Stimulated activated CD8-positive, alpha-beta memory T cell treated with anti-CD3 and anti-CD28 coated beads, Interleukin-12 subunit alpha, Interleukin-12 subunit beta, amount 100 ng/mL, for 24 hours (primary cell): ENCODE data around the gene NUCB1.
A peak's percentile ranks its signal among the peaks of the same experiment; 100 is the strongest.
"Not testable (repeated sequence)": the region's sequence is repeated elsewhere in the genome, so short reads cannot be mapped to it uniquely, and the experiment has no call there.

Experiments
- DNase-seq: peaks from one replicate; pipeline ENCODE4 v3.0.0-alpha.2; 2020; ENCODE audit errors: extremely low read depth

Gene NUCB1

DNA sequence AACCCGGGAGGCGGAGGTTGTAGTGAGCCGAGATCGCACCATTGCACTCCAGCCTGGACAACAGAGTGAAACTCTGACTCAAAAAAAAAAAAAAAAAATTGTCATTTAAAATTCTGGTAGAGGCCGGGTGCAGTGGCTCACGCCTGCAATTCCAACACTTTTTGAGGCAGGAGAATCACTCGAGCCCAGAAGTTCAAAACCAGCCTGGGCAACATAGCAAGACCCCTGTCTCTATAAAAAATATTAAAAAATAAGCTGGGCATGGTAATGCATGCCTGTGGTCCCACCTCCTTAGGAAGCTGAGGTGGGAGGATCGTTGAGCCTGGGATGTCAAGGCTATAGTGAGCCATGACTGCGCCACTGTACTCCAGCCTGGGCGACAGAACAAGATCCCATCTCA lies 6.2 kb downstream of the NUCB1 start:
- no peak for DNase-seq

DNA sequence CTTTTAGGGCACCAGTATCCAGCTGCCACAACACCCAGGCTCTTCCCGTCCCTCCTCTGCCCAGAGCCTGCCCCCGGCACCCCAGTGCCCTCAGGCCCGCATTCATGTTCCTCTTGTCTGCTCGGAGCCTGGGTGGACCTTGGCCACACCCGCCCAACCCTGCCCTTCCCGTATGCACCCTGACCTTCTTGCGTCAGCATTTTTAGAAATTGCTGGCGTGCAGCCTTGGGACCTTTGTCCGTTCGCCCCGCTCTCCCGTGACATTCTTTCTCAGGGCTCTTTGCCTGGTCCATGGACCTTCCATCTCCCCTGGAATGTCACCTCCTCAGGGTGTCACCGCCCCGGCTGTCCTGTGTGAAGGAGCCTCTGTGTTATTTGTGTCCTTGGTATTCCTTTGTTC lies 7.6 kb downstream of the NUCB1 start:
- no peak for DNase-seq

DNA sequence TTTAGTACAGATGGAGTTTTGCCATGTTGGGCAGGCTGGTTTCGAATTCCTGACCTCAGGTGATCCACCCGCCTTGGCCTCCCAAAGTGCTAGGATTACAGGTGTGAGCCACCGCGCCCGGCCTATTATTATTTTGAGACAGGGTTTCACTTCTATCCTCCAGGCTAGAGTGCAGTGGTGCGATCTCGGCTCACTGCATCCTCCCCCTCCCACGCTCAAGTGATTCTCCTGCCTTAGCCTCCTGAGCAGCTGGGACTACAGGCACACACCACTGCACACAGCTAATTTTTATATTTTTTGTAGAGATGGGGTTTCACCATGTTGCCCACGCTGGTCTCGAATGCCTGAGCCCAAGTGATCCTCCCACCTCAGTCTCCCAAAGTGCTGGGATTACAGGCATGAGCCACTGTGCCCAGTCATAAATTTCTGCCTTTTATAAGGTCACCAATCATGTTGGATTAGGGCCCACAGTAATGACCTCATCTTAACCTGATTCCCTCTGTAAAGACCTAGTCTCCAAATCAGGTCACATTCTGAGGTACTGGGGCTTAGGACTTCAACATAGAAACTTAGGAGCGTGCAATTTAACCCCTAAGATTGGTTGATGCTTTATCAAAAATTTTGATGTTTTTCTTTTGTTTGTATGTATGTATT lies 9.4 kb downstream of the NUCB1 start:
- DNase-seq: not testable (repeated sequence)

DNA sequence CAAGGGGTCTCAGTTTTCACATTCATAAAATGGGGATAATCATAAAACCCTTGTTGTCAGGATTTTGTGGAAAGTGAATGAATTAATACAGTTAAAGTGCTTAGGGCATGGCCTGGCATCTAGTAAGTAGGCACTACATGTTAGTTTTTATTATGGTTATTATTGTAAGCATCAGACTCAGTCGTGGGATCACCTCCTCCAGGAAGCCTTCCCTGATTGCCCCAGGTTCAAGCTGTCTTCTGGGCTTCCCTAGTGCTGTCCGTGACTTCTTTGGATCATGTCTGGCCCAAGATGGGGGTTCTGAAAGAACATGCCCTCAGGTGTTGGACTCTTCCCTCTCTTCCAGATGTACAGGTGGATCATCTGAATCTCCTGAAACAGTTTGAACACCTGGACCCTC lies 10.7 kb downstream of the NUCB1 start:
- no peak for DNase-seq

DNA sequence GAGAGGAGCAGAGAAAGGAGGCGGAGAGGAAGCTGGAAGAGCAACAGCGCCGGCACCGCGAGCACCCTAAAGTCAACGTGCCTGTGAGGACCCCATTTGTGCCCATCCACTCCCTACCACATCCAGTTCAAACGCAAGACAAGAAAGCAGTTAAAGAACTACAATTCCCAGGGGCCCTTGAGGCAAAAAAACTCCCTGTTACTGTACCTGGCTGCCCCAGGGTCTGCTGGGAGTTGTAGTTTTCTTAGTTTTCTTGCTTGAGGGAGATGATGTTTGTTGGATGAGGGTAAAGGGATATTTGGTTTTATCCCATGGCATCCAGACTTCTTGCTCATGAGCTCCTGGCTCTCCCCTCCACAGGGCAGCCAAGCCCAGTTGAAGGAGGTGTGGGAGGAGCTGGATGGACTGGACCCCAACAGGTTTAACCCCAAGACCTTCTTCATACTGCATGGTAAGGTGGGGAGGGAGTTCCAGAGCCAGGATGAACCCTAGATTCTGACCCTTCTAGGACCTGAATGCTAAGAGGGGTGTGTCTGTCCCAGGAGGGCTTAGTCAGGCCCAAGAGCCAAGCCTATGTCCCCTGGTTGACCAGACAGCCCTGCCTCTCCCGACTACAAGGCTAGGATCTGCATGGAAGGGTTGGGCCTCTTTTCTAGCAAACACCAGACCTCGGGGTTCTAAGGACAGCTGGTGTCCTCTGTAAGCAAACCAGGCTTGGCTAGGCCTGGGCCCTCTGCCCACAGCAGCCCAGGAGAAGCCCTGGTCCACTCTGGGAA lies 13.2 kb downstream of the NUCB1 start:
- no peak for DNase-seq

DNA sequence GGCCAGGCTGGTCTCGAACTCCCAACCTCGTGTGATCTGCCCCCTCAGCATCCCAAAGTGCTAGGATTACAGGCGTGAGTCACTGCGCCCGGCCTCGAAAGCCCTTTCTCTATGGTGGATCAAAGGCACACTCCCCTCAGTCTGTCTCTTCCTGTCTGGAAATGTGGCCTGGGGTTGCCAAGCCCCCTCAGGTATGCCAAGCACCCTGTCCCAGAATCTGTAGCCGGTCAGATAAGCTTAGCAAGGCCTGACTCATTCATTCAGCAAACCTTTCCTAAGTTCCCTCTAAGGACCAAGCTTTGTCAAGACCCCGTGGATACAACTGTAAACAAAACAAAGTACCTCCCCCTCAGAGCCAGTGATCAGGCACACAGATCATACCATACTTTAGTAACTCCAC lies 14.1 kb downstream of the NUCB1 start:
- no peak for DNase-seq

DNA sequence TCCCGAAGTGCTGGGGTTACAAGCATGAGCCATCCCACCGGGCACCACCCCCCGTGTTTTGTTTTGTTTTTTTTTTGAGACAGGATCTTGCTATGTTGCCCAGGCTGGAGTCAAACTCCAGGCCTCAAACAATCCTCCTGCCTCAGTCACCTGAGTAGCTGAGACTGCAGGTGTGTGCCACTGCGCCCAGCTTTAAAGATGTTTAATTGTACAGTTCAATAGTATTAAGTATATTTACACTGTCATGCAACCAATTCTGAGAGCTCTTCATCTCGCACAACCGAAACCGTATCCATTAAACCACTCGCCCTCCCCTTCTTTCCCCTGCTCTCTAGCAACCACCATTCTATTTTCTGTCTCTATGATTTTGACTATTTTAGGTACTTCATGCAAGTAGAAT lies 15.6 kb downstream of the NUCB1 start:
- DNase-seq: no peak

DNA sequence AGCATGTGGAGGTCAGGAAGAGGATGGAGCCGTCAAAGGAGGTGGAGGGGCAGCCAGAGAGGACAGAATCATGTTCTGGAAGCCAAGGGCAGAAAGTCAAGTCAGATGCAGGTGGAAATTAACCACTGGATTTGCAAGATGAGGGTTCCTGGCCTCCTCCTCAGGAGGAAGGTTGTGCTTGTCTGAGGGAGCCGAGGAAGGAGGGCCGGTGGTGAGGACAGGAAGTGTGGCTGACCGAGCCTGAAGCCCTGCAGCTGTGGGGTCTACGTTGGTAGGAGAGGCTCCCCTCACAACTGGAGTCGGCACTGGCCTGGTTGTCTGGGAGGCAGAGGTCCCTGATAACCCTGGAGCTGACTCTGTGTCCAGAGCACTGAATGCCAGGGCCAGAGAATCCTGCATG lies 18.0 kb downstream of the NUCB1 start:
- DNase-seq: no peak

DNA sequence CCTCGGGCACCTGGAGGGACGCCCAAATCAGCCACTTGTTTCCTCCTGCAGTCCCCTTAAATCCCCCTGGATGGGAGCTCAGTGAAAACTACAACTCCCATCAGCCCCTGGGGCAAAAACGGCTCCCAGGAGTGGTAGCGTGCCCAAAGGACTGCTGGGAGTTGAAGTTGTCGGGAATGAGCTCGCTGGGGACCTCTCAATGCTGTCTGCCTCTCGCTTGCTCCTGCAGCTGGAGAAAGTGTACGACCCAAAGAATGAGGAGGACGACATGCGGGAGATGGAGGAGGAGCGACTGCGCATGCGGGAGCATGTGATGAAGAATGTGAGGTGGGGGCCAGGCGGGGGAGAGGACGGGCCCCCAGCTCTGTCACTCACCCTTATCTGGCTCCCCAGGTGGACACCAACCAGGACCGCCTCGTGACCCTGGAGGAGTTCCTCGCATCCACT lies 18.7 kb downstream of the NUCB1 start:
- no peak for DNase-seq

DNA sequence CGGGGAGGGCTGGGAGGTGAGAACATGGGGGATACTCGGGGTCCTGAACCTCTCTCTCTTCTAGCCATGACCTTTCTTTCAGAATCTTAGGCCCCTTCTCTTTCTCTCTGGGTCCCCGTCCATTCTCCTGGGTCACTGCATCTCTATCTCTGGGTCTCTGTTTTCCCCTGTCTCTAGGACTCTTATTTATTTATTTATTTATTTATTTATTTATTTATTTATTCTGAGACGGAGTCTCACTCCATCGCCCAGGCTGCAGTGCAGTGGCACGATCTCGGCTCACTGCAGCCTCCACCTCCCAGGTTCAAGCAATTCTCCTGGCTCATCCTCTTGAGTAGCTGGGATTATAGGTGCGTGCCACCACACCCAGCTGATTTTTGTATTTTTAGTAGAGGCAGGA lies 19.2 kb downstream of the NUCB1 start:
- not testable (repeated sequence) for DNase-seq

DNA sequence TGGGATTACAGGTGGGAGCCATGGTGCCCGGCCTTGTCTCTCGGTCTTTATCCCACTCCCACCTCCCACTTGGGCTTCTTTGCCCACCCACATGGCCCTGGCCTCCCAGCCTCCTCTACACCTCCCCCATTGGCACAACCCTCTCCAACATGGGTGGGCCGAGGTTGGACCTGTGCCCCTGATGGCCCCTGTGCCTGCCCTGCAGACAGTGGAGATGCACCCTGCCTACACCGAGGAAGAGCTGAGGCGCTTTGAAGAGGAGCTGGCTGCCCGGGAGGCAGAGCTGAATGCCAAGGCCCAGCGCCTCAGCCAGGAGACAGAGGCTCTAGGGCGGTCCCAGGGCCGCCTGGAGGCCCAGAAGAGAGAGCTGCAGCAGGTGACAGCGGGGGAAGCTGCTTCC lies 20.8 kb downstream of the NUCB1 start:
- DNase-seq: no peak

DNA sequence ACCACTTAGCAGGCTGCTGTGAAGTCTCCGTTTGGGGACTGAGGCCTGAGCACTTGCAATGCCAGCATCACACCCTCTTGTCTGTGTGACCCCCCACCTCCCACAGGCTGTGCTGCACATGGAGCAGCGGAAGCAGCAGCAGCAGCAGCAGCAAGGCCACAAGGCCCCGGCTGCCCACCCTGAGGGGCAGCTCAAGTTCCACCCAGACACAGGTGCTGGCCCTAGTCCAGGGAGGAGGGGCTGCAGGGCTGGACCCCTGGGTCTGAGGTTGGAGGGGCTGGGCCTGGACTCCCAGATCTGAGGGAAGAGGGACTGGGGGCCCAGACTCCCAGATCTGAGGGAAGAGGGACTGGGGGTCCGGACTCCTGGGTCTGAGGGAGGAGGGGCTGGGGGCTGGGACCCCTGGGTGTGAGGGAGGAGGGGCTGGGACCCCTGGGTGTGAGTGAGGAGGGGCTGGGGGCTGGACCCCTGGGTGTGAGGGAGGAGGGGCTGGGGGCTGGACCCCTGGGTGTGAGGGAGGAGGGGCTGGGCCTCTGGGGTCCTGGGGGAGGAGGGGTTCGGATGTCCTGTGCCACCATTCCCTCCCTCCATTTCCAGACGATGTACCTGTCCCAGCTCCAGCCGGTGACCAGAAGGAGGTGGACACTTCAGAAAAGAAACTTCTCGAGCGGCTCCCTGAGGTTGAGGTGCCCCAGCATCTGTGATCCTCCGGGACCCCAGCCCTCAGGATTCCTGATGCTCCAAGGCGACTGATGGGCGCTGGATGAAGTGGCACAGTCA lies 21.8 kb downstream of the NUCB1 start:
- DNase-seq: no peak

DNA sequence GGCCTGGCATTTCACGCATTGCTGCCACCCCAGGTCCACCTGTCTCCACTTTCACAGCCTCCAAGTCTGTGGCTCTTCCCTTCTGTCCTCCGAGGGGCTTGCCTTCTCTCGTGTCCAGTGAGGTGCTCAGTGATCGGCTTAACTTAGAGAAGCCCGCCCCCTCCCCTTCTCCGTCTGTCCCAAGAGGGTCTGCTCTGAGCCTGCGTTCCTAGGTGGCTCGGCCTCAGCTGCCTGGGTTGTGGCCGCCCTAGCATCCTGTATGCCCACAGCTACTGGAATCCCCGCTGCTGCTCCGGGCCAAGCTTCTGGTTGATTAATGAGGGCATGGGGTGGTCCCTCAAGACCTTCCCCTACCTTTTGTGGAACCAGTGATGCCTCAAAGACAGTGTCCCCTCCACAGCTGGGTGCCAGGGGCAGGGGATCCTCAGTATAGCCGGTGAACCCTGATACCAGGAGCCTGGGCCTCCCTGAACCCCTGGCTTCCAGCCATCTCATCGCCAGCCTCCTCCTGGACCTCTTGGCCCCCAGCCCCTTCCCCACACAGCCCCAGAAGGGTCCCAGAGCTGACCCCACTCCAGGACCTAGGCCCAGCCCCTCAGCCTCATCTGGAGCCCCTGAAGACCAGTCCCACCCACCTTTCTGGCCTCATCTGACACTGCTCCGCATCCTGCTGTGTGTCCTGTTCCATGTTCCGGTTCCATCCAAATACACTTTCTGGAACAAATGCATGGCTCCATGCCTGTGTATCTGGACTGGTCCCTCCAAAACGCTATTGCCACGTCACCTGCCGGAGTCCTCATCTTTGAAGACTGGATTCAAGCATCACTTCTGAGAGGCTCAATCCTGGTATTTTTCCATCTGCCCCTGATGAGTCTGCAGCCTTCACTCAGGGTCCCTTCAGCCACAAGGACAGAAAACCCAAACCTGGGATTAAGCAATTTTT lies 22.7 kb downstream of the NUCB1 start:
- no peak for DNase-seq

DNA sequence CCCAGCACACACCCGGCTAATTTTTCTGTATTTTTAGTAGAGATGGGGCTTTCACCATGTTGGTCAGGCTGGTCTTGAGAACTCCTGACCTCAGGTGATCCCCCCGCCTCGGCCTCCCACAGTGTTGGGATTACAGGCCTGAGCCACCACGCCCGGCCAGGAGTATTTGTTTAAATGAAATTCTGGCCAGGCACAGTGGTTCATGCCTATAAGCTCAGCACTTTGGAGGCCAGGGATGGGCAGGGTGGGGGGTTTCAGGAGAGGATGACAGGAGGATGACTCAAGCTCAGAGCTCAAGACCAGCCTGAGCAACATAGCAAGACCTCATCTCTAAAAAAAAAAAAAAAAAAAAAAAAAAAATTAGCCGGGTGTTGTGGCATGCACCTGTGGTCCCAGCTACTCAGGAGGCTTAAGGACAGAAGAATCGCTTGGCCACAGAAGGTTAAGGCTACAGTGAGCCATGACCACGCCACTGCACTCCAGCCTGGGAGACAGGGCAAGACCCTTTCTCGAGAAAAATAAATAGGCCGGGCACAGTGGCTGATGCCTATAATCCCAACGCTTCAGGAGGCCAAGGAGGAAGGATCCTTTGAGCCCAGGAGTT lies 25.2 kb downstream of the NUCB1 start:
- no peak for DNase-seq

DNA sequence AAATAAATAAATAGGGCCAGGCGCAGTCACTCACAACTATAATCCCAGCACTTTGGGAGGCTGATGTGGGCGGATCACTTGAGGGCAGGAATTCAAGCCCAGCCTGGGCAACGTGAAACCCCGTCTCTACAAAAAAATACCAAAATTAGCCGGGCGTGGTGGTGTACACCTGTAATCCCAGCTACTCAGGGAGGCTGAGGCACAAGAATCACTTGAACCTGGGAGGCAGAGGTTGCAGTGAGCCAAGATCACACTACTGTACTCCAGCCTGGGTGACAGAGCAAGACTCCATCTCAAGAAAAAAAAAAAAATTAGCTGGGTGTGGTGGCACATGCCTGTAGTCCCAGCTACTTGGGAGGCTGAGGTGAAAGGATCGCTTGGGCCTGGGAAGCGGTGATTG lies 25.8 kb downstream of the NUCB1 start:
- not testable (repeated sequence) for DNase-seq

DNA sequence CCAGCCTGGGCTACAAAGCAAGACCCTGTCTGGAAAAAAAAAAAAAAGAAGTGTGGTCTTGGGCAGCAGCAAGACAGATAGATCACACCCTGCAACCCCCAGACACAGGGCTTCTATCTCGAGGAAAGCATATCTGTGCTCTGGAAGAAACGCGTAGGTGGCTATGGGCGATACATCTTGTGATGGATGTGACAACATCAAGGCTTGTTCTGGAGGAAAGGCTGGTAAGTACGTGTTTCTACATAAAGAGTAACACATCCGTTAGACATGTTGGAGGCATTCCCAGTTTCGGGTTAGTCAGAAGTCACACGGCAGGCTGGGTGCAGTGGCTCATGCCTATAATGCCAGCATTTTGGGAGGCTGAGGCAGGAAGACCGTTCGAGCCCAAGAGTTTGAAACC lies 26.8 kb downstream of the NUCB1 start:
- DNase-seq: no peak

DNA sequence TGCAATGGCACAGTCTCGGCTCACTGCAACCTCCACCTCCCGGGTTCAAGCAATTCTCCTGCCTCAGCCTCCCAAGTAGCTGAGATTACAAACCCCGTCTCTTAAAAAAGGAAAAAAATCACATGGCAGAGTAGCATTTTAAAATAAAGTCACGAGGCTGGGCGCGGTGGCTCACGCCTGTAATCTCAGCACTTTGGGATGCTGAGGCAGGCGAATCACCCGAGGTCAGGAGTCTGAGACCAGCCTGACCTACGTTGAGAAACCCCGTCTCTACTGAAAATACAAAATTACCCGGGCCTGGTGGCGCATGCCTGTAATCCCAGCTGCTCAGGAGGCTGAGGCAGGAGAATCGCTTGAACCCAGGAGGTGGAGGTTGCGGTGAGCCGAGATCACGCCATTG lies 27.6 kb downstream of the NUCB1 start:
- DNase-seq: not testable (repeated sequence)

DNA sequence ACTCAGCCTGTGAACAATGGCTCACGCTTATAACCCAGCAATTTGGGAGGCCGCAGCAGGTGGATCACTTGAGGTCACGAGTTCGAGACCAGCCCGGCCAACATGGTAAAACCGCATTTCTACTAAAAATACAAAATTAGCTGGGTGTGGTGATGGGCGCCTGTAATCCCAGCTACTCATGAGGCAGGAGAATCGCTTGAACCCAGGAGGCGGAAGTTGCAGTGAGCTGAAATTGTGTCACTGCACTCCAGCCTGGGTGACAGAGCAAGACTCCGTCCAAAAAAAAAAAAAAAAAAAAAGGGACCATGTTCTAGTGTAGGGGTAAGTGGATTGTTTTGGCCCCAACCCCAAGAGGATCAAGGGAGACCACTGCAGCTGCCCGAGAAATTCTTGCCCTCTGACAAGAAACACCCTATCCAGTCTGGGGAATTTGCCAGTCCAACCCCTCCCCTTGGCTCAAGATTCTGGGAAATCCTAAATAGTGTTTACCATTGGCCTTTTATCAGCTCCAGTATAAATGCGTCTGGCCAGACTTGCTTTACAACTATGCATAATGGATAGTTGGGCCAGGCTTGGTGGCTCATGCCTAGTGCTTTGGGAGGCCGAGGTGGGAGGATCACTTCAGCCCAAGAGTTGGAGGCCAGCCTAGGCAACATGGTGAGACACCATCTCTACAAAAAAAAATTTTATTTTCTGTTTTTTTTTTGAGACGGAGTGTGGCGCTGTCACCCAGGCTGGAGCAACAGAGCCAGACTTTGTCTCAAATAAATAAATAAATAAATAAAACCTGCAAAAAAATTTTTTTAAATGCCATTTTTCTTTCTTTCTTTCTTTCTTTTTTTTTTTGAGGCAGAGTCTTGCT lies 28.3 kb downstream of the NUCB1 start:
- no peak for DNase-seq

DNA sequence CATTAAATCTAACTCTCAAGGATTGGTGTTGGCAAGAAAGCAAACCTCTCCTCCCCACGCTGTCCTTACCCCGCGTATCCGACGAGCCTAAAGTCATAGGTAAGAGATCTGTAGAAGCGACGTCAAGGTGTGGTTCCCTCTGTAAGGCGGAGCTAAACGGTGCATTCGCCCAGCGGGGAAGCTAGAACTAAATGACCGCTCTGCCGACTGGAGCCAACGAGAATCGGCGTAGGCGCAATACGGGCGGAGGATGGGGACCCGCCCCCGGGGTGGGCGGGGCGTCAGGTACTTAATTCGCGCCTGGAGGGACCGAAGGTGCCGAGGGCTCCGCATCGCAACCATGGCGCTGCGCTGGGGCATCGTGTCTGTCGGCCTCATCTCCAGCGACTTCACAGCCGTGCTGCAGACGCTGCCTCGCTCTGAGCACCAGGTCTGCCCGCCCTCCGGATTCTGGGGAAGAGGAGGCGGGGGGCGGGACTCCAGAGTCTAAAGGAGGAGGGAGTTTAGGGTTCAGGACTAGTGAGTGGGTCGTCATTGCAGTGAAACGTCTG lies 33.3 kb downstream of the NUCB1 start, which contains the start of gene DHDH:
DHDH (plus strand) TSS at position 318 of the 551 bp plus-strand sequence; CDS start at position 341, 23 bp downstream.
- peak; percentile 37 for DNase-seq

DNA sequence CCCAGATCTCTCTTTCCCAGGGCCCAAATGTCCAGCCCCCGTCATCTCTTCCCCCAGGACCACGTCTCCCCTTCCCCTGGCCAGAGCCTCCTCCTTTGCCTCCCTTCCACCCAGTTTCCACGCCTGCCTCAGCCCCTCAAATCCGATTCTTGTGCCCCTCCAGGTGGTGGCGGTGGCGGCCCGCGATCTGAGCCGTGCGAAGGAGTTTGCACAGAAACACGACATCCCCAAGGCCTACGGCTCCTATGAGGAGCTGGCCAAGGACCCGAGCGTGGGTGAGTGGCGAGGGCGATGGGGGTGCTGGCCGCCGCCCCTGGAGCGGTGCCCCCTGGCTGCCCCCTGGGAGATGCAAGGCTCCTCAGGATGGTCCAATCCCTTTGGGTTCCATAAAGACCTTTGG lies 34.7 kb downstream of the NUCB1 start:
- DNase-seq: no peak
